GM23338 (cell line): ENCODE results near the gene GRM8. TPM values are rescaled to one million over a fixed set of nuclear protein-coding genes. Genes with fewer than 3 reads are reported as not detected.

ENCODE experiments used
- ATAC-seq: fragments of 200-7000 bp; cut with Tn5 transposase; 3 replicates; pipeline ENCODE4 v1.9.1; 2020
- DNase-seq: peaks from one replicate; pipeline ENCODE4 v3.0.0-alpha.2; 2015; ENCODE audit warnings: low spot score
- H2AFZ ChIP-seq: fragments of 200-600 bp; sonication (generic); 2 replicates; pipeline ENCODE4 v1.8.0; 2016; ENCODE audit warnings: antibody characterized with exemption, mild to moderate bottlenecking, moderate library complexity
- H3F3A ChIP-seq: fragments of 200-600 bp; sonication (generic); replicated peaks from 2 replicates; pipeline ENCODE4 v1.8.0; 2017; ENCODE audit warnings: antibody characterized with exemption, mixed run types, low read depth
- H3K27ac ChIP-seq: fragments of 200-600 bp; sonication (generic); 2 replicates; pipeline ENCODE4 v1.6.1; 2016; ENCODE audit warnings: low read depth
- H3K27me3 ChIP-seq: fragments of 200-600 bp; sonication (generic); 2 replicates; pipeline ENCODE4 v1.8.0; 2016; ENCODE audit warnings: mild to moderate bottlenecking, mixed run types, moderate library complexity; ENCODE audit not compliant: insufficient read depth
- H3K36me3 ChIP-seq: fragments of 200-600 bp; sonication (generic); 2 replicates; pipeline ENCODE4 v1.8.0; 2016; ENCODE audit warnings: mild to moderate bottlenecking; ENCODE audit not compliant: insufficient read depth
- H3K4me1 ChIP-seq: fragments of 200-600 bp; sonication (generic); 2 replicates; pipeline ENCODE4 v1.8.0; 2016; ENCODE audit warnings: mild to moderate bottlenecking, moderate library complexity; ENCODE audit not compliant: insufficient read depth
- H3K4me2 ChIP-seq: fragments of 200-600 bp; sonication (generic); 2 replicates; pipeline ENCODE4 v1.7.1; 2017; ENCODE audit warnings: mixed run types
- H3K4me3 ChIP-seq: fragments of 200-600 bp; sonication (generic); 2 replicates; pipeline ENCODE4 v1.6.1; 2016; ENCODE audit warnings: mixed run types
- H3K79me2 ChIP-seq: fragments of 200-600 bp; sonication (generic); replicated peaks from 2 replicates; pipeline ENCODE4 v1.8.0; 2017; ENCODE audit warnings: mild to moderate bottlenecking; ENCODE audit not compliant: insufficient read depth
- H3K9me2 ChIP-seq: fragments of 200-600 bp; sonication (generic); 2 replicates; pipeline ENCODE4 v1.8.0; 2017; ENCODE audit not compliant: insufficient read depth
- H4K20me1 ChIP-seq: fragments of 200-600 bp; sonication (generic); replicated peaks from 2 replicates; pipeline ENCODE4 v1.8.0; 2017; ENCODE audit warnings: mild to moderate bottlenecking; ENCODE audit not compliant: insufficient read depth
- H3K27ac Mint-ChIP-seq: 2 replicates; pipeline ENCODE4 v1.8.0; 2020; ENCODE audit warnings: inconsistent platforms, mild to moderate bottlenecking, moderate library complexity, mixed read lengths
- H3K27me3 Mint-ChIP-seq: 3 replicates; pipeline ENCODE4 v1.8.0; 2022; ENCODE audit warnings: low read depth, mild to moderate bottlenecking, moderate library complexity, mixed read lengths, inconsistent platforms; ENCODE audit not compliant: insufficient read depth, poor library complexity
- H3K36me3 Mint-ChIP-seq: 3 replicates; pipeline ENCODE4 v1.8.0; 2021; ENCODE audit warnings: low read depth, mild to moderate bottlenecking, inconsistent platforms, moderate library complexity, mixed read lengths
- H3K4me1 Mint-ChIP-seq: 3 replicates; pipeline ENCODE4 v1.8.0; 2020; ENCODE audit warnings: mild to moderate bottlenecking, inconsistent platforms, mixed read lengths
- H3K4me3 Mint-ChIP-seq: 3 replicates; pipeline ENCODE4 v1.8.0; 2021; ENCODE audit warnings: moderate library complexity, mild to moderate bottlenecking, inconsistent platforms, mixed read lengths
- H3K9me3 Mint-ChIP-seq: 3 replicates; pipeline ENCODE4 v1.8.0; 2020; ENCODE audit warnings: moderate library complexity, mild to moderate bottlenecking, inconsistent platforms, mixed read lengths
- ETS1 ChIP-seq: IDR thresholded peaks from 2 replicates; pipeline ENCODE4 v1.6.1; 2016; ENCODE audit warnings: antibody characterized with exemption
- EZH2phosphoT487 ChIP-seq: fragments of 200-600 bp; sonication (generic); IDR thresholded peaks from one replicate; pipeline ENCODE4 v1.8.1; 2018; ENCODE audit warnings: antibody characterized with exemption; ENCODE audit not compliant: unreplicated experiment
- ZNF331 ChIP-seq: fragments of 250-450 bp; sonication (Bioruptor Pico); IDR thresholded peaks from 2 replicates; pipeline ENCODE4 v1.5.0; 2020; ENCODE audit warnings: low read depth, mild to moderate bottlenecking, moderate library complexity
- microRNA counts: library from miRNA; unstranded; fragments of <30 nt; microRNA quantifications from one replicate; lab custom pipeline; 2017
- microRNA-seq: library from miRNA; unstranded; fragments of <30 nt; microRNA quantifications from one replicate; pipeline ENCODE4, GENCODE V29; 2017
- polyA plus RNA-seq: library from polyadenylated mRNA; unstranded; fragments of >200 nt; fragmentation: Nextera tagmentation; extraction: Ambion mirVana; gene quantifications from 2 replicates; pipeline ENCODE4 v1.2.1, GENCODE V29; 2016
- small RNA-seq: library from RNA; depleted of rRNA; stranded (forward); fragments of <200 nt; gene quantifications from one replicate; pipeline ENCODE3, GENCODE V24; 2014; ENCODE audit warnings: low replicate concordance
- total RNA-seq: library from RNA; depleted of rRNA; stranded (reverse); fragments of >200 nt; shearing (Covaris generic); gene quantifications from 2 replicates; pipeline ENCODE4 v1.2.3, GENCODE V29; 2014; rRNA removed

GRM8 gene
- total and polyA plus RNA-seq, 2 experiments from 2014 or later, result 1.9 to 6.6 TPM

GRCh38 chr7:126394406-126394805 lies 858.3 kb downstream of the GRM8 start:
- DNase-seq, result peak; percentile 11
- no peak for TF ChIP-seq ETS1
- TF ChIP-seq EZH2phosphoT487, result no peak
- no peak for TF ChIP-seq ZNF331 (CRISPR knock-in tag)
- Histone ChIP-seq H2AFZ (no peak overlapping the region), H3K4me1 (no peaks in the 10 kb centered on the region), H3F3A (no peaks in the 10 kb centered on the region), H3K4me2 (no peak overlapping the region), H4K20me1 (no peaks in the 10 kb centered on the region), H3K27me3 (no peaks in the 10 kb centered on the region), H3K36me3 (no peaks in the 10 kb centered on the region), H3K9me2 (no peaks in the 10 kb centered on the region), H3K79me2 (no peaks in the 10 kb centered on the region), H3K4me3 (no peak overlapping the region), H3K27ac (no peak overlapping the region)
- no peak overlapping the region for H3K4me3 Mint-ChIP-seq
- no peaks in the 10 kb centered on the region for H3K27me3 Mint-ChIP-seq
- no peaks in the 10 kb centered on the region for H3K9me3 Mint-ChIP-seq
- H3K4me1 Mint-ChIP-seq, result no peaks in the 10 kb centered on the region
- no peaks in the 10 kb centered on the region for H3K36me3 Mint-ChIP-seq
- no peak for ATAC-seq
- H3K27ac Mint-ChIP-seq, result no peak overlapping the region

MicroRNAs within 50 kb of the gene (microRNA counts, 767-probe panel; counts per million panel counts)
- microRNA hsa-miR-592 (lab: Ali Mortazavi, UCI), result not detected

Small RNAs within 50 kb of the gene (microRNA-seq; reads per million reads assigned to microRNA genes)
- gene MIR592, result 8.4 reads per million, percentile 30 among the genes with 10 or more reads in this experiment

Small RNAs within 50 kb of the gene (small RNA-seq; reads per million reads assigned to genes)
- gene MIR592, result 0.45 reads per million, percentile 30 among the genes with 10 or more reads in this experiment

Other genes starting within 250 kb of the GRM8 start
- gene ZNF800, start 139.8 kb upstream of the GRM8 start, total RNA-seq, result 5.4 and 7.5 TPM in 2 replicates
- gene ZNF800, start 139.8 kb upstream of the GRM8 start, polyA plus RNA-seq, result 7.1 and 8.3 TPM in 2 replicates